Activated CD8-positive, alpha-beta memory T cell treated with anti-CD3 and anti-CD28 coated beads, Interleukin-2, amount 50 U/mL, for 4 hours (primary cell): Measurements from ENCODE around the gene AGAP1.

Source experiments
- DNase-seq: peaks from one replicate; pipeline ENCODE4 v3.0.0-alpha.2; 2020

AGAP1 gene

GRCh38 chr2:235511187-235511661, 17.4 kb downstream of the AGAP1 start:
- DNase-seq = no peak

GRCh38 chr2:235511751-235512698, 18.2 kb downstream of the AGAP1 start:
- DNase-seq = no peak

- no peak for DNase-seq
Observed at GRCh38 chr2:235512699-235513053, 18.8 kb downstream of the AGAP1 start.

- DNase-seq = no peak
Observed at GRCh38 chr2:235513984-235514626, 20.3 kb downstream of the AGAP1 start.

GRCh38 chr2:235514627-235515363, 21.0 kb downstream of the AGAP1 start:
- DNase-seq = no peak

- DNase-seq = no peak
Observed at GRCh38 chr2:235515364-235515742, 21.5 kb downstream of the AGAP1 start.

- DNase-seq = no peak
Observed at GRCh38 chr2:235515821-235516220, 22.0 kb downstream of the AGAP1 start.

- no peak for DNase-seq
Observed at GRCh38 chr2:235516257-235516656, 22.4 kb downstream of the AGAP1 start.

GRCh38 chr2:235518322-235519090, 24.7 kb downstream of the AGAP1 start:
- no peak for DNase-seq

GRCh38 chr2:235520787-235521186, 26.9 kb downstream of the AGAP1 start:
- no peak for DNase-seq

GRCh38 chr2:235521844-235522243, 28.0 kb downstream of the AGAP1 start:
- DNase-seq = no peak

- DNase-seq = no peak
Observed at GRCh38 chr2:235523021-235523420, 29.2 kb downstream of the AGAP1 start.

- DNase-seq = no peak
Observed at GRCh38 chr2:235523486-235524150, 29.8 kb downstream of the AGAP1 start.

- no peak for DNase-seq
Observed at GRCh38 chr2:235526166-235526565, 32.3 kb downstream of the AGAP1 start.

- no peak for DNase-seq
Observed at GRCh38 chr2:235527806-235528469, 34.1 kb downstream of the AGAP1 start.

GRCh38 chr2:235529621-235530020, 35.8 kb downstream of the AGAP1 start:
- DNase-seq = no peak

GRCh38 chr2:235530735-235531134, 36.9 kb downstream of the AGAP1 start:
- no peak for DNase-seq

GRCh38 chr2:235532307-235532706, 38.5 kb downstream of the AGAP1 start:
- DNase-seq = no peak

GRCh38 chr2:235533198-235533597, 39.4 kb downstream of the AGAP1 start:
- DNase-seq = no peak

GRCh38 chr2:235533616-235534385, 40.0 kb downstream of the AGAP1 start:
- no peak for DNase-seq
